Activated CD8-positive, alpha-beta memory T cell treated with anti-CD3 and anti-CD28 coated beads for 1 hour (primary cell): Measurements from ENCODE around the gene PROM2.
"Not testable (repeated sequence)": the region's sequence is repeated elsewhere in the genome, so short reads cannot be mapped to it uniquely, and the experiment has no call there.

ENCODE experiments used
- DNase-seq, 2 donors: peaks; one replicate each; pipeline ENCODE4 v3.0.0-alpha.2; 2020; ENCODE audit warnings: low read depth in 1 of 2; ENCODE audit errors: extremely low read depth in 1 of 2

PROM2 gene

DNA sequence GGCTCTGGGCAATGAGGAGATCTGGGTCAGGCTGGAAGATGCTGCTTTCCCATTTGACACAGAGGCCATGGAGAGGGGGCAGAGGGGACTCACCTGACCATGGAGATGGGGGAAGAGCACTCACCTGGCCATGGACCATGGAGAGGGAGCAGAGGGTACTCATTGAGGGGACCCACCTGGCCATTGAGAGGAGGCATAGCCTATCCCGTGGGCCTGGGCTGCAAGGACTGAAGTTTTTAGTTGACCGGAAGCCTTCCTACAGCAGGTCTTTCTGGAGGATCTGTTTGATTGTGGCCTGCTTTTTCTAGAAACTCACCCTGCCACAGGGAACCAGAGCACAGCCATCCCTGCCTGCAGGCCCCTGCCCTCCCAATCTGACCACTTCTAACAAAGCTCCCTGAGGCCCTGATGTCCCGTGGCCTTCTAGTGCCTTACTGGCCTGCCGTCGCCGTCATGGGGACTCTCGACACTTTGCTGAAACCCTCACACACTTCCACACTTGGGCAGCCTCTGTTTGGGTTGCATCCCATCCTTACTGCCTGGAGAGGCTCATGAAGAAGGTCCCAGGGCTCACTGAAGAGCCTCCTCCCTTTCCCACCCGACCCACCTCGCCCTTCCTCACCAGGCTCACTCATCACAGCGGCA is 5.1 kb upstream of the PROM2 start:
- DNase-seq: no peak

DNA sequence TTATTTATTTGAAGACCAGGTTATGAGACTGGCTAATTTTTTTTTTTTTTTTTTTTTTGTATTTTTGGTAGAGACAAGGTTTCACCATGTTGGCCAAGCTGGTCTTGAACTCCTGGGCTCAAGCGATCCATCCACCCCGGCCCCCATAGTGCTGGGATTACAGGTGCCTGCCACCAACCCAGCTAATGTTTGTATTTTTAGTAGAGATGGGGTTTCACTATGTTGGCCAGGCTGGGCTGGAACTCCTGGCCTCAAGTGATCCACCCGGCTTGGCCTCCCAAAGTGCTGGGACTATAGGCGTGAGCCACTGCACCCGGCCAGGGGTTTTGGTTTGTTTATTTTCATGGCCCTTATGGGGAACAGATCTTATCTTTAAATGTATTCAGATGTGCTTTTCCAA is 4.5 kb upstream of the PROM2 start:
- DNase-seq: not testable (repeated sequence)

DNA sequence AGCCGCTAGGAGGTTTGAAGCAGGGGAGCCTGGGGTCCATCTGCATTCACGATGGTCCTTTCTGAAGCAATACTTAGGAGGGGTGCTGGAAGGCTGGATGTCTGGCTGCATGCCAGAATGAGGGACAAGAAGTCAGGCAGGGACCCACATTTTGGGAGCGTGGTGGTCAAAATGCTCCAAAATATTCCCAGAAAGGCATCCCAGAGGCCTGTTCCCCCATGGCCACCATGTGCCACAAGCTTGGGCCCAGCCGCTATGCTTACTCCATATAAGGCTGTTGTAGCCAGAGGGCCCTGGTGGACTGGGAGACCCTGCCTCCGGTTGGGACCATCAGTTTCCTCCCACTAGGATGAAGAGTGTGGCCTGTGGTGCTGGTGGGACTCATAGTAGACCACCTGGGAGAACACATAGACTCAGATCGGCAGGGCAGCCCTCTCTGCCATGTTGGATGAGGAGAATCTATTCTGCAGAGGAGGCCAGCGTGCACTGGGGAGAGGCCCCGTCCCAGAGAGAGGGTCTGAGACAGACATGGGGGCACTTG is 3.6 kb upstream of the PROM2 start:
- no peak for DNase-seq

DNA sequence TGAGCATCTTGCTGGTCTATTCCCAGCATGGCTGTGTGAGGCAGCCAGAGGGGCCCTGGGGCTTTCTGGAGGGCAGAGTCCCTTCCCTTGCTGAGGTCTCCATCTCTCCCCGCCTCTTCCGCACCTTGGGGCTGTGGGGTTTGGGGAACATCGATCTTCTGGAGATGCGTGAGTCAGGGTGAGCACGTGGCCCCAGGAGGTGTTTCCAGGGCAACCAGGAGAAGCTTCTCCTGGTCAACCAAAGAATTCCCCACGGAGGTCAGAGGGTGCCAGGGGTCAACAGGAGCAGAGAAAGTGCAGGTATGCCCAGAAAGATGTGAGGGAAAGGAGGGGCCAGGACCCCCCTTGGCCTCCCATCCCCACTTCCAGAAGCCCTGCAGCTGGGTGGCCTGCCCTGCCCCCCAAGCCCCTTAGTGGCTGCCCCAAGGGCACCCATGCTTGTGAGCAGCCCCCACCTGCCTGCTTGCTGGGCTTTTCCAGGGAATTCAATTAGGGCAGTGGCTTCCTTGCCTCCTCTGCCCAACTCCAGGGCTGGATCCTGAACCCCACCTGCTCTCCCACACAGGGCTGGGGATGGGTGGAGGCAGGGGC is 2.8 kb upstream of the PROM2 start:
- no peak for DNase-seq

DNA sequence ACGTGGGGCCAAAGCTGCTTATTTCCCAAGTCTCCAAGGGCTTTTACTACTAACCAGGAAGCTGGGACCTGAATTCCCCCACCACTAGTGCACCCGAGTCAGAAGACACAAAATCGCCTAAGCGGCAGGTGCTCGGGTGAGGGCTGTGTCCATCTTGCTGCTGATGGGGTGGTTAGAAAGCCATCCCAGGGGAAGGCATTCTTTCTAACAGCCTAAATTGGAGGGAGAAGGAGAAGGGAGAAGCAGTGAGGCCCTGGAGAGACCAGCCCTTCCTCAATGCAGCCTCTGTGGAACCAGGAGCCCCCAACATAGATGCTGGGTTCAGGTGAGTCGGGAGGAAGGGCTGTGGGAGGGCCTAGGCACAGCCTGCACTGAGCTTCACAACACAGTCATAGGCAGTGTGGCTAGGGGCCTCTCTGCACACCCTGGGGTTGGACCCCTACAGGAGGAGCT is 1.9 kb upstream of the PROM2 start:
- DNase-seq: no peak

DNA sequence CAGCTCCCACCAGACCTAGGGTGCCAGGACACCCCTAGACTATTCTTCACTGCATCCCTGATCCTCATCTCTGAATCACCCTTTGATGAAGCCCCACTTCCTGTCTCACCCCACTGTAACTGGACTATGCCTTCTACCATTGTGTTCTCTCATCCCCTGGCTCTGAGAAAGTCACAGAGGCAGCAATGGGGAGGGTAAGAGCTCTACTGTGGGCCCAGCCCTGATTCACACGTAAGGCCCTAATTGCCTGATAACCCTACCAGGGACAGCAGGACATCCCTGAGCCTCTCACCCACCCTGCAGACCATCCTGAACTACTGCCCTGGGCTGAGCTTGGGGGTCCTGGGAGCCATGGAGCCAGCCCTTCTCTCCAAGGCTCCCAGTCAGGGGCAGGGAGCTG is 1.5 kb upstream of the PROM2 start:
- DNase-seq: no peak

DNA sequence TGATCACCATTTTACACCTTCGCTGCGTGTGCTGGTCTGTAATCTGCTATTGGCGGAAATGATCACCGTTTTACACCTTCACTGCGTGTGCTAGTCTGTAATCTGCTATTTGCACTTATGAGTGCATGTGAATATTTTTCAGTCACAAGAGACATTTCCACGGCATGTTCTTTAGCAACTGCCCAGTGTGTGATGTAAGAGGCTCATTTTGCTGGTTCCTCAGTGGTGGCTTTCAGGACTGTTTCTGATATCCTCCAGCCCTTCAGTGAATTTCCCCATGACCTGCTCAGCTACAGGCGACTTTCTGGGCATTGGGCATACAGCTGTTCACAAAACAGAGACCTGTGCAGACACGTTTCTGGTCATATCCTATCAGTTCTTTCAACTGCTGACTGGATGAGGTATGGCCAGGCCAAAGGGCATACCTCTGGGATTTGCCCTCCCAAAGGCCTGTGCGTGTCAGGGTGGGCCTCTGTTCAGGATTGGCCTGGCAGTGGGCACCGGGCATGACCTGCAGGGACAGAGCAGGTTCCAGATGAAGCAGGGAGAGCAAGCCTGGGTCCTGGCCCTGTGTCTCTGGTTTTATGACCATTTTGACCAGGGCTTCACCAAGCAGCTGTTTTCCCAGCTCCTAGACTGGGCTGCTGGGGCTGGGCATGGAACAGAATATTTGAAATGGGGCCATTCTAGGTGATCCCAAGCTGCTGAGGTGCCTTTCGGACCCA is 521 bp upstream of the PROM2 start:
- no peak for DNase-seq

DNA sequence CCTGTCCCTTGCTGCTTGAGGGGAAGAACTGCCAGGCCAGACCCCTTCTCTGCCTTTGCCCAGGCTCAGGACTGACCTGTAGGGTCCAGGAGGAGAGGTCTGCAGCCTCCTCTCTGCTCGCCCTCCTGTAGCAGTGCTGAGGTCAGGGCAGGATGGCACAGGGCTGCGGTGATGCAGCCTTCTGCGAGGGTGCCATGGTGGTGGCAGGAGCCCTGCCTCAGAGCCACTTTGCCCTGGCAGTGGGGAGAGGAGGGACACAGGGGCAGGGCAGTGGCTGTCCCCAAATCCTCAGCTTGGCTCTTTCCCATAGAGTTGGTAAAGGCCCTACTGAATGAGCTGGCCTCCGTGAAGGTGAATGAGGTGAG is 884 bp downstream of the PROM2 start:
- no peak for DNase-seq

DNA sequence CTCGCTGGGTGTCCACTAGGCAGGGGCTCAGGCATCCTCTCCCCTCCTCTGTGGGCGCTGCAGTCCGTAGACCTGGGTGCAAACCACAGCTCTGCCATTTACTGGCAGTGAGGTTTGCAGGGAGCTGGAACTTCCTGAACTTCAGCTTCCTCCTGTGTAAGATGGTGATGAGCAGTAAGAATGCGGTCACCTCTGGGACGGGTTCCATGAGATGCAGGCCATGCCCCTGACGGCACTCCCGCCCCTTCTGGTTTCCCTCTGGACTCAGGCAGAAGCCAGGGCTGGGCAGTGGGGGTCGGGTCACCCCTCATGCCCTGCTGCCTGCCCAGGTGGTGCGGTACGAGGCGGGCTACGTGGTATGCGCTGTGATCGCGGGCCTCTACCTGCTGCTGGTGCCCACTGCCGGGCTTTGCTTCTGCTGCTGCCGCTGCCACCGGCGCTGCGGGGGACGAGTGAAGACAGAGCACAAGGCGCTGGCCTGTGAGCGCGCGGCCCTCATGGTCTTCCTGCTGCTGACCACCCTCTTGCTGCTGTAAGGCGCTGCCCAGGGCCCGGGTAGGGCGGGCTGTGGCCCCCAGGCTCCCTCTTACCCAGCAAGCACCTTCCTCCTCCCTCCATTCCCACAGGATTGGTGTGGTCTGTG is 1.5 kb downstream of the PROM2 start:
- no peak for DNase-seq

DNA sequence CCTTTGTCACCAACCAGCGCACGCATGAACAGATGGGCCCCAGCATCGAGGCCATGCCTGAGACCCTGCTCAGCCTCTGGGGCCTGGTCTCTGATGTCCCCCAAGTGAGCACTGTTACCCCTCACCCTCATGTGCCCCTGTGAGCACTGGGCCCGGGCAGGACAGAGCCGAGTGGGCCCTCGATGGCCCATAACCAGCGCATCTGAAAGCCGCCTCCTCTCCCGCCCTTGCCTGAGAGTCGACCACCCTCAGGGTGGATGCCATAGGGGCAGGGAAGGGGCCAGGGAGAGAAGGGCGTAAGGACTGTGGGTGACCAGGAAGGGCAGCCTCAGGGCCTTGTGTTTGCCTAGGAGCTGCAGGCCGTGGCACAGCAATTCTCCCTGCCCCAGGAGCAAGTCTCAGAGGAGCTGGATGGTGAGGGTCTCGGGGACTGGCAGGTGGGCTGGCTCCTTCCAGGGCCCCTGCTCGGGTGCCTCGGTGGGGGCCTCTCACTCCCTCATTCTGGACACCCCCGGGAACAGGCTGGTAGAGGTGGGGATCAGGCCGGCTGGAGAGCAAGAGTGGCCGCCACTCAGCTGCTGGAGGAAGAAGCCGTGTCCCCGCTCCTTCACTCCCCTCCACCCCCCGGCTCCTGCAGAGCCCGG is 2.1 kb downstream of the PROM2 start:
- no peak for DNase-seq

DNA sequence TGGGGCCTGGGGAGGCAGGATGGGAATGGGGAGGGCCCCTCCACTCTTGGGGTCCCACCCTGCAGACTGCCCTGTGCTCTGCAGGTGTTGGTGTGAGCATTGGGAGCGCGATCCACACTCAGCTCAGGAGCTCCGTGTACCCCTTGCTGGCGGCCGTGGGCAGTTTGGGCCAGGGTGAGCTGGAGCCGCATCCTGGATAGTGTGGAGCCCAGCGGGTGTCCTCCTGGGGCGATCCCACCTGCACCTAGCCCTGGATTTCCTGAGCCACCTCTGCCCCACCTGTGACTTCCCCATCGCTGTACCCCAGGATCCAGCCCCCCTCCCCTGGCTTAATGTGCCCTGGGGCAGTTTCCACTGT is 2.6 kb downstream of the PROM2 start:
- DNase-seq: no peak

DNA sequence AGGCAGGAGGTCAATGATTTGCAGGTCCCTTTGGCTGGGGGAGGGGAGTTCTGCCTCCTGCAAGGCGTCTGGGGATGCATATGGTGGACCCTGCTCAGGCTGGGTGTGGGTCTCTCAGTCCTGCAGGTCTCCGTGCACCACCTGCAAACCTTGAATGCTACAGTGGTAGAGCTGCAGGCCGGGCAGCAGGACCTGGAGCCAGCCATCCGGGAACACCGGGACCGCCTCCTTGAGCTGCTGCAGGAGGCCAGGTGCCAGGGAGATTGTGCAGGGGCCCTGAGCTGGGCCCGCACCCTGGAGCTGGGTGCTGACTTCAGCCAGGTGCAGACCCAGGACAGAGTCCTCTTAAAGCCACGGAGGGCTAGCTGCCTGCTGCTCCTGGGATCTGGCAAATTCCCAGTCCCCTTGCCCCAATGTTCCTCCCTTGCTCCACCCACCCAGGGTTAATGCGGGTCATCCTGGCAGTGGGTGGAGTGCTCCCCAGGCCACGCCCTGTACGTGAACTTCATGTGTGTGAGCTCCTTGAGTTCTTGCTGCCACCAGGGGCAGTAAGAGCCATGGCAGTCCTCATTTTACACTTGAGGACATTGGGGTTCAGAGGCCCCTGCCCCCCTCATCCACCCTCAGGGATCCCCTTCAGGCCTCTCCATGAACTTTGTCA is 3.1 kb downstream of the PROM2 start:
- DNase-seq: no peak

DNA sequence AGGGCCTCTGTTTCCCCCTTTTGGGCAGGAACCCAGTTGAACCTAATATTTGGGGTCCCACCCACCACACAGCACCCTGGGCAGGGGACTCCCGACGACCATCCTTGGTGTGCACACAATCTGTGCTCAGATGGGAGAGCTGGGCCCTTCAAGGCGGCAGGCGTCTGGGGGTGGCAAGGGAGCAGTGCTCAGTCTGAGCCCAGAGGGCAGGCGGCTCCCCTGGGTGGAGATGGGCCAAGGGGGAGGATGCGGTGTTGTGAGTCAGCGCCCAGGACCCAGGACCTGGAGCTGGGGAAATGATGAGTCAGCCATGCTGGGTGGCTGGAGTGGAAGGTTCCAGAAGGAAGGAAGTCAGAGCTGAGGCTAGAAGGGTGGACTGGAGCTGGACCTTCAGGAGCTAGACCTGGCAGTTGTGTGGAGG is 3.8 kb downstream of the PROM2 start:
- no peak for DNase-seq

DNA sequence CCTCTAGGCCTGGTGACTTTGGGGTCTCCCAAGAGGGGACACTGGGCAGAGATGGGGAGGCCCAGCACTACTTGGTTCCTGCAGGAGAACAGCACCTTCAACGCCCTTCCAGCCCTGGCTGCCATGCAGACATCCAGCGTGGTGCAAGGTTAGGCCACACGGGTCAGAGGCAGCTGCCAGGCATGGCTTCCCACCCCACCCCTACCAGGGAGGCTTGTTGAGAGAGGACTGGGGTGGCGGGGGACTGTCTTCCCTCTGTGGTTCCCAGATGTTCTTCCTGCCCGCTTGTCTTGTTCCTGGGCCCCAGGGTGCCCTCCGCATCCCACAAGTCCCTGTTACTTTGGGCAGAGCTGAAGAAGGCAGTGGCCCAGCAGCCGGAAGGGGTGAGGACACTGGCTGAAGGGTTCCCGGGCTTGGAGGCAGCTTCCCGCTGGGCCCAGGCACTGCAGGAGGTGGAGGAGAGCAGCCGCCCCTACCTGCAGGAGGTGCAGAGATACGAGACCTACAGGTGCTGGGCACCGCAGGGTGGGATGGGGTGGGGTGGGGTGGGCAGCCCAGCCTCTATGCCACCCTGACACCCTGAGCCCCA is 4.5 kb downstream of the PROM2 start:
- DNase-seq: no peak

DNA sequence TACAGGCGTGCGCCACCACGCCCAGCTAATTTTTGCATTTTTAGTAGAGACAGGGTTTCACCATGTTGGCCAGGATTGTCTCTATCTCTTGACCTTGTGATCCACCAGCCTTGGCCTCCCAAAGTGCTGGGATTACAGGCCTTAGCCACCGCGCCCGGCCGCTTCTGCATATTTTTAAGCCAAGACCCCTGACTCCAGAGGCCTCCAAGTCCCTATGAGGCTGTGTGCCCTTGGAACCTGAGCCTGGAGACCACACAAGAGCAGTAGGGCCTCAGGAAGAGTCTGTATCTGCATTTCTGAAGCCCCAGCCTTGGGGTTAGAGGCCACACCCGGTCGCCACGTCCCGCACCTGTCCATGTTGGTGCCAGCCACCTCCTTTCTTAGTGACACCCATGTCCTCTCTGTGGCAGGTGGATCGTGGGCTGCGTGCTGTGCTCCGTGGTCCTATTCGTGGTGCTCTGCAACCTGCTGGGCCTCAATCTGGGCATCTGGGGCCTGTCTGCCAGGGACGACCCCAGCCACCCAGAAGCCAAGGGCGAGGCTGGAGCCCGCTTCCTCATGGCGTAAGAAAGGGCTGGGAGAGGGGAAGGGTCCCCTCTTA is 5.3 kb downstream of the PROM2 start:
- no peak for DNase-seq

DNA sequence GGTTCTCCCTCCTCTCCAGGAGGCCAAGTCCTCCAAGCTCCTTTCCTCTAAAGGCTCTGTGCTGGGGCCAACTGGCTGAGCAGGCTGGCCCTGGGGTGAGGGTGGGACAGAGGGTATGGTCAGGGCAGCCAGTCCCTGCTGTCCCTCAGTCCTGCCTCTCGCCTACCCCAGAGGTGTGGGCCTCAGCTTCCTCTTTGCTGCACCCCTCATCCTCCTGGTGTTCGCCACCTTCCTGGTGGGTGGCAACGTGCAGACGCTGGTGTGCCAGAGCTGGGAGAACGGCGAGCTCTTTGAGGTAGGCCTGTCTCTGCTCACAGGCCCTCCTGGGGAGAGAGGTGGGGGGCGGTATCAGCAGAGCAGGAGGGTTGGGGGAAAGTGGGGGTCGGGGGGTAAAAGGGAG is 6.8 kb downstream of the PROM2 start:
- no peak for DNase-seq

DNA sequence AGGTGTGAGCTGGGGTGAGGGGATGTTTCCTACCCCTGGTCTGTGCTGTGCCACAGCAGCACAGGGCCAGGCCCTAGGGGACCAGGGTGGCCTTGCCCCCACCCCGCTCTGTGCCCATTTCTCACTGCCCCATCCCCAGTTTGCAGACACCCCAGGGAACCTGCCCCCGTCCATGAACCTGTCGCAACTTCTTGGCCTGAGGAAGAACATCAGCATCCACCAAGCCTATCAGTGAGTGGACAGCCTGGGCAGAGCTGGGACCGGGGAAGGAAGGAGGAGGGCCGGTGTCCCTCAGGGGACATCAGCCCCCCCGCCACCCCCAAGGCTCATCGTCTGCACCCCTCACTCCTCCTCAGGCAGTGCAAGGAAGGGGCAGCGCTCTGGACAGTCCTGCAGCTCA is 7.5 kb downstream of the PROM2 start:
- no peak for DNase-seq

DNA sequence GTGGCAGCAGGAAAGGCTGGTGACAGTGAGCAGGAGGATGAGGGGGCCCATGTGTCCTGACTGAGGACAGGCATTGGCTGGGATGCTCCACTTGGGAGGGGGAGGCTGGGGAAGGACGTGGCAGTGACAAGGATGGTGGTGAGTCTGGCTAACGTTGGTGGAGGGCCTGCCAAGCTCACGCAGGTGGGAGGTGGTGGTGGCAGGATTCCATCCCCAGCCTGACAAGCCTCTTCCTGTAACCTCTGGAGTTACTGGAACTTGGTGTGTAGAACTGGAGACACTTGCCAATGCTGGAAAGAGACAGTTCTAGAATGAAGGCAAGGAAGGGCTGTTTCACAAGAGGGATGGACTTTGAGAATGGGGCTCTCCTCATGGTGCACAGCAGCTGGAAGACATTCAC is 8.2 kb downstream of the PROM2 start:
- DNase-seq: no peak

DNA sequence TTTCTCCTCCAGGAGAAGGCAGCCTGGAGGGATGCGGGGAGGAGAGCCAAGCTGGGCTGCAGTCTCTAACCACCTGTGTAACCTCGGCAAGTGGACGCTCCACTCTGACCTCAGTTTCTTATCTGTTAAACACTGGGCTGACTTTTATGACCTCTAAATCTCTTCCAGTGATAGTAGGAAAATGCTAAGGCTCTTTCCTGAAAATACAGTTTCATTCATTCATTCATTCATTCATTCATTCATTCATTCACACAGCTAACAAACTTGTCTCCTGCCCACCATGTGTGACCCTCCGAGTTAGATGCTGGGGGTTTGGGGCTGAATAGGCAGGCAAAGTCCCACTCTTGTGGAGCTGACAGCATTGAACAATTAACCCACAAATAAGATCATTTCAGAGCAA is 9.3 kb downstream of the PROM2 start:
- DNase-seq: no peak
